Neuronal stem cell (in vitro differentiated cells): ENCODE measurements around the gene DIP2C. TPM values are rescaled to one million over a fixed set of nuclear protein-coding genes. Genes with fewer than 3 reads are reported as not detected.

Experiments used
- DNase-seq: peaks from one replicate; pipeline ENCODE4 v3.0.0-alpha.2; 2013; ENCODE audit warnings: low spot score
- H2AFZ ChIP-seq: one replicate; pipeline ENCODE4 v1.6.1; 2013; ENCODE audit warnings: mild to moderate bottlenecking, low read length, inconsistent platforms
- H2AK5ac ChIP-seq: 2 replicates; pipeline ENCODE4 v1.6.1; 2013; ENCODE audit warnings: low read depth, mild to moderate bottlenecking, inconsistent platforms, low read length, moderate library complexity, mixed read lengths
- H2BK120ac ChIP-seq: 2 replicates; pipeline ENCODE4 v1.6.1; 2013; ENCODE audit warnings: low read depth, mild to moderate bottlenecking, inconsistent platforms, low read length, moderate library complexity, mixed read lengths
- H2BK12ac ChIP-seq: one replicate; pipeline ENCODE4 v1.6.1; 2013; ENCODE audit warnings: low read length, inconsistent platforms
- H2BK15ac ChIP-seq: 2 replicates; pipeline ENCODE4 v1.6.1; 2013; ENCODE audit warnings: mild to moderate bottlenecking, low read length, inconsistent platforms, mixed read lengths
- H2BK5ac ChIP-seq: one replicate; pipeline ENCODE4 v1.6.1; 2013; ENCODE audit warnings: inconsistent platforms, mild to moderate bottlenecking, low read length, moderate library complexity
- H3K14ac ChIP-seq: one replicate; pipeline ENCODE4 v1.6.1; 2013; ENCODE audit warnings: low read length, inconsistent platforms
- H3K18ac ChIP-seq: 2 replicates; pipeline ENCODE4 v1.6.1; 2013; ENCODE audit warnings: low read length, inconsistent platforms
- H3K23ac ChIP-seq: 2 replicates; pipeline ENCODE4 v1.6.1; 2013; ENCODE audit warnings: low read depth, mild to moderate bottlenecking, mixed read lengths, low read length, inconsistent platforms; ENCODE audit not compliant: poor library complexity
- H3K27ac ChIP-seq: replicated peaks from 3 replicates; pipeline ENCODE4 v1.5.1; 2013; ENCODE audit warnings: low read length, inconsistent platforms
- H3K27me3 ChIP-seq, 3 experiments: 2 replicates each; pipeline ENCODE4 v1.6.1; 2013; ENCODE audit warnings: low read length in 3 of 3, mild to moderate bottlenecking in 2 of 3, inconsistent platforms in 1 of 3, low read depth in 1 of 3, mixed read lengths in 1 of 3, moderate library complexity in 1 of 3; ENCODE audit not compliant: control insufficient read depth in 3 of 3, insufficient read depth in 3 of 3
- H3K36me3 ChIP-seq, 2 donors: replicated peaks in 1 of 2; 2 replicates each; pipeline ENCODE4 v1.6.1; 2013; ENCODE audit warnings: low read length in 2 of 2; ENCODE audit not compliant: control insufficient read depth in 2 of 2, insufficient read depth in 2 of 2
- H3K4ac ChIP-seq: 2 replicates; pipeline ENCODE4 v1.6.1; 2013; ENCODE audit warnings: inconsistent platforms, mild to moderate bottlenecking, low read length, moderate library complexity
- H3K4me1 ChIP-seq, 2 donors: 1 replicate in 1 of 2; 2 replicates in 1 of 2; pipeline ENCODE4 v1.6.1; 2013; ENCODE audit warnings: low read length in 2 of 2, low read depth in 1 of 2; ENCODE audit not compliant: control insufficient read depth in 2 of 2, insufficient read depth in 1 of 2
- H3K4me2 ChIP-seq: one replicate; pipeline ENCODE4 v1.6.1; 2013; ENCODE audit warnings: mild to moderate bottlenecking, low read length, inconsistent platforms; ENCODE audit not compliant: insufficient read depth, poor library complexity, severe bottlenecking
- H3K4me3 ChIP-seq, 2 donors: 2 replicates each; pipeline ENCODE4 v1.5.1; 2013; ENCODE audit warnings: low read length in 2 of 2, mild to moderate bottlenecking in 2 of 2, inconsistent platforms in 1 of 2, moderate library complexity in 1 of 2
- H3K79me1 ChIP-seq: one replicate; pipeline ENCODE4 v1.6.1; 2013; ENCODE audit warnings: low read depth, mild to moderate bottlenecking, inconsistent platforms, low read length, moderate library complexity
- H3K9ac ChIP-seq: one replicate; pipeline ENCODE4 v1.6.1; 2013; ENCODE audit warnings: mild to moderate bottlenecking, low read depth, low read length, inconsistent platforms; ENCODE audit not compliant: poor library complexity
- H3K9me3 ChIP-seq, 2 donors: replicated peaks in 1 of 2; 2 replicates each; pipeline versions ENCODE3 to v1.6.1; 2013; ENCODE audit warnings: low read length in 2 of 2, mild to moderate bottlenecking in 2 of 2, inconsistent platforms in 1 of 2, low read depth in 1 of 2, mixed read lengths in 1 of 2, moderate library complexity in 1 of 2; ENCODE audit not compliant: control insufficient read depth in 2 of 2, insufficient read depth in 1 of 2
- H4K8ac ChIP-seq: one replicate; pipeline ENCODE4 v1.6.1; 2013; ENCODE audit warnings: low read depth, mild to moderate bottlenecking, inconsistent platforms, low read length, moderate library complexity
- H4K91ac ChIP-seq: one replicate; pipeline ENCODE4 v1.6.1; 2013; ENCODE audit warnings: low read length, low read depth, mild to moderate bottlenecking, inconsistent platforms; ENCODE audit not compliant: poor library complexity
- WGBS, 2 donors: extraction: QIAGEN DNeasy Blood & Tissue Kit; methylation state at CpG; one replicate each; pipeline ENCODE4 v1.1.7; 2013; ENCODE audit warnings: missing lambda C conversion rate in 2 of 2, mixed read lengths in 1 of 2; ENCODE audit not compliant: insufficient read length in 2 of 2, insufficient replicate concordance in 1 of 2; ENCODE audit errors: extremely low coverage in 2 of 2; 5-methylcytosine and 5-hydroxymethylcytosine counted together
- small RNA-seq: library from polyadenylated mRNA; stranded (forward); fragments of <200 nt; extraction: miRNeasy Mini kit (QIAGEN cat#:217004); gene quantifications from one replicate; pipeline ENCODE3, GENCODE V24; 2013; ENCODE audit not compliant: insufficient read depth

DIP2C gene

DNA sequence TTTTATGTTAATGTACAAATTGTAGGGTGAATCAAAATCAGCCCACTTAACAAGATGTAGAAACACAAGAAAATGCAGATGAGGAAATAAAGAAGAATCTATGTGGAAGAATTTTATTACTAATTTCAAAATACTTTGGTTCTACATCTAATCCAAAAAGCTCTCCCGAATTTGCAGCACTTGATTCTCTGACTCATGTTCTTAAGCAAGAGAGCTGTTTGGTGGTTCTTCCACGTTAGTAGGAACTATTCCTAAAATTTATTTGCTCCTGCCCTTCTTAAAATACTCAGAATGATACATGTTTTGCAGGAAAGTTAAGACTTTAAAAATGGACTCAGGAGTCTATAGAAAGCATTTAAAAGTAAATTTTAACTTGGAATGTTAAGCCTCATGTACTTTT, 462.5 kb downstream of the DIP2C start:
- H3K18ac ChIP-seq: no peak overlapping the region
- H3K9me3 ChIP-seq: no peaks in the 10 kb centered on the region
- H3K23ac ChIP-seq: no peak overlapping the region
- no peak overlapping the region for H3K4me2 ChIP-seq
- H3K36me3 ChIP-seq: peaks cover 0 to 6% of the 10 kb centered on the region in 2 donors
- no peak overlapping the region for H2BK15ac ChIP-seq
- no peak overlapping the region for H2AFZ ChIP-seq
- no peak overlapping the region for H3K27ac ChIP-seq
- no peak overlapping the region for H4K91ac ChIP-seq
- H3K9ac ChIP-seq: no peak overlapping the region
- no peak overlapping the region for H3K4ac ChIP-seq
- H4K8ac ChIP-seq: no peak overlapping the region
- H3K14ac ChIP-seq: no peak overlapping the region
- no peak overlapping the region for H2AK5ac ChIP-seq
- no peak overlapping the region for H3K4me3 ChIP-seq
- no peak overlapping the region for H2BK120ac ChIP-seq
- no CpG with 5 or more reads among the region's 2 CpGs for WGBS, 2 donors
- no peaks in the 10 kb centered on the region for H3K27me3 ChIP-seq
- H3K4me1 ChIP-seq: no peaks in the 10 kb centered on the region
- H2BK5ac ChIP-seq: no peak overlapping the region
- DNase-seq: no peak
- H3K79me1 ChIP-seq: no peaks in the 10 kb centered on the region
- H2BK12ac ChIP-seq: no peak overlapping the region

DNA sequence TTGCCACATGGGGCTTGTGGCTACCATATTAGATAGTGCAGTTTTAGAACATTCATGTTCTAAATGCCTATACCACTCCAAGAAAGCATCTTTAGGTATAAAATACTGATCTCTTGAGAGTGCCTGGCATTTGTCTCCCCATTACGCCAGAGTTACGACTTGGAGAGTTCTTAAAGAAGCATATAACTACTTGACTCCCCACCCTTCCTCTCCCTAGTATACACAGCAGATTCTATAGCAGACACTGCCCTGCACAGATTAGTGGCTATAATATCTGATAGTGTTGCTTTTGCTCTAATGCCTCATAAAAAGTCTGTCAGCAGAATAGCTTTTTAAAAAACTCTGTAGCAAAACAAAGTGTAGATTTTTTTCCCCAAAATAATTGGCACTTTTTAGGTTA, 463.4 kb downstream of the DIP2C start:
- Histone ChIP-seq H3K27ac (no peak overlapping the region), H3K9ac (no peak overlapping the region), H2AK5ac (no peak overlapping the region), H4K8ac (no peak overlapping the region), H3K79me1 (no peaks in the 10 kb centered on the region), H3K4me3 (no peak overlapping the region), H3K27me3 (no peaks in the 10 kb centered on the region), H3K18ac (no peak overlapping the region), H3K36me3 (peaks cover 0 to 10% of the 10 kb centered on the region in 2 donors), H3K4me2 (no peak overlapping the region), H2BK120ac (no peak overlapping the region), H2BK15ac (no peak overlapping the region), H4K91ac (no peak overlapping the region), H2BK12ac (no peak overlapping the region), H3K4me1 (no peaks in the 10 kb centered on the region), H2BK5ac (no peak overlapping the region), H3K14ac (no peak overlapping the region), H3K23ac (no peak overlapping the region), H2AFZ (no peak overlapping the region), H3K4ac (no peak overlapping the region), H3K9me3 (no peaks in the 10 kb centered on the region)
- no CpG with 5 or more reads among the region's 2 CpGs for WGBS, 2 donors
- no peak for DNase-seq

DNA sequence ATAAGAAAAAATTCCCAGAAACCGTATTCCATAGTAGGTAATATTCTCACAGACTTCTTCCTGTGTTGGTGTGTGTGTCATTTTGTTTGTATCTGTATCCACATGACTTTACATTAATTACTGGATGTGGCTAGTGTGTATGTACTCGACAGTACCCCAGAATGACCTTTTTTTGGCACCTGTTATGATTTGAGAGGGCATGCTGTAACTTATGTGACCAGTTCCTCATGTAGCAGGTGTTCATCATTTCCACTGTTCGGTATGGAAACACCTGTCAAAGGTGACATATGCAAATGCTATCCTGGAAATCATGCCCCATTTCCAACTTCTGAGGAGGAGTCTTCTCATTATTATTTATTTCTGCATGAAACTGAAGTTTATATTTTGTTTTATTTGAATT, 464.9 kb downstream of the DIP2C start:
- no peak overlapping the region for H2AFZ ChIP-seq
- H3K18ac ChIP-seq: no peak overlapping the region
- H3K4me2 ChIP-seq: no peak overlapping the region
- H3K4me3 ChIP-seq: no peak overlapping the region
- H3K14ac ChIP-seq: no peak overlapping the region
- H3K27ac ChIP-seq: no peak overlapping the region
- WGBS, 2 donors: no CpG with 5 or more reads among the region's 3 CpGs
- H2BK12ac ChIP-seq: no peak overlapping the region
- no peak overlapping the region for H4K91ac ChIP-seq
- no peaks in the 10 kb centered on the region for H3K9me3 ChIP-seq
- peaks cover 0 to 10% of the 10 kb centered on the region in 2 donors for H3K36me3 ChIP-seq
- no peak overlapping the region for H2BK120ac ChIP-seq
- no peak overlapping the region for H2AK5ac ChIP-seq
- H3K4ac ChIP-seq: no peak overlapping the region
- no peak overlapping the region for H4K8ac ChIP-seq
- no peak overlapping the region for H3K23ac ChIP-seq
- DNase-seq: no peak
- no peak overlapping the region for H2BK5ac ChIP-seq
- no peaks in the 10 kb centered on the region for H3K27me3 ChIP-seq
- no peak overlapping the region for H3K9ac ChIP-seq
- H2BK15ac ChIP-seq: no peak overlapping the region
- no peaks in the 10 kb centered on the region for H3K79me1 ChIP-seq
- H3K4me1 ChIP-seq: no peaks in the 10 kb centered on the region

Small RNA genes lying within 50 kb of the gene (small RNA-seq; reads per million reads assigned to genes)
- 21.3 reads per million, percentile 81 among the genes with 10 or more reads in this experiment for gene MIR5699
- gene RN7SL754P: not detected
- 3.2 reads per million for gene RNA5SP298
